ENCODE data around the gene TMEM140.

DNA sequence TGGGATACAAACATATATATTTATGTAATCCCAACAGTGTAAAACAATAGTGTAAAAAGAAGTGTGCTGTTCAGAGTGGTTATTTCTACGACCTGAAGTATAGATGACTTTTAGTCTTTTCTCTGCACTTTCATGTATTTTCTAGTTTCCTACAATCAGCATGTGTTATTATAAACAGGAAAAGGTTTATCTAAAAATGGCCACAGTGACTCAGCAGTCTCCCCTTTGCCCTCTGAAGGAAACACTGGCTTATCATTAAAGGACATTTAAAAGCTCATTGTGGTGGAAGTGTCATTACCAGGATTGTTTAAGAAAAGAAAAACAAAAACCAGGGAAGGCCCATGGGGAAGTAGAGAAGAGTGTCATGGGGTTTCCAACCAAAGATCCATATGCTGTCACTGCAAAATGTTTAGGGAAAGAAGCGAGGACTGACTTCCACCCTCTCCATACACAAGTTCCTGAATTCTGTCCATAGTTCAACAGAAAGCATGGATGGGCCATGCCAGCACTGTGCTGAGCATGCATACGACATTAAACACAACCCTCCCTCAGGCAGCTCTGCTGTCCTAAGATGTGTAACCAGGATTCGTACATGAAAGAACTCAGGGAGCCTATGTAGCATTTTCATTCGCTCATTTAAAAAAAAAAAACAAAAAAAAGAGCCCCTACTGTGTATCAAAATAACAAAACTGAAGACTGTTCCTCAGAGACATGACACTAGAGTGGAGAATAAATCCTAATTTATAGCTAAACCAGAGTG lies 12.4 kb downstream of the TMEM140 start:
- TF ChIP-seq, protein P1, sequence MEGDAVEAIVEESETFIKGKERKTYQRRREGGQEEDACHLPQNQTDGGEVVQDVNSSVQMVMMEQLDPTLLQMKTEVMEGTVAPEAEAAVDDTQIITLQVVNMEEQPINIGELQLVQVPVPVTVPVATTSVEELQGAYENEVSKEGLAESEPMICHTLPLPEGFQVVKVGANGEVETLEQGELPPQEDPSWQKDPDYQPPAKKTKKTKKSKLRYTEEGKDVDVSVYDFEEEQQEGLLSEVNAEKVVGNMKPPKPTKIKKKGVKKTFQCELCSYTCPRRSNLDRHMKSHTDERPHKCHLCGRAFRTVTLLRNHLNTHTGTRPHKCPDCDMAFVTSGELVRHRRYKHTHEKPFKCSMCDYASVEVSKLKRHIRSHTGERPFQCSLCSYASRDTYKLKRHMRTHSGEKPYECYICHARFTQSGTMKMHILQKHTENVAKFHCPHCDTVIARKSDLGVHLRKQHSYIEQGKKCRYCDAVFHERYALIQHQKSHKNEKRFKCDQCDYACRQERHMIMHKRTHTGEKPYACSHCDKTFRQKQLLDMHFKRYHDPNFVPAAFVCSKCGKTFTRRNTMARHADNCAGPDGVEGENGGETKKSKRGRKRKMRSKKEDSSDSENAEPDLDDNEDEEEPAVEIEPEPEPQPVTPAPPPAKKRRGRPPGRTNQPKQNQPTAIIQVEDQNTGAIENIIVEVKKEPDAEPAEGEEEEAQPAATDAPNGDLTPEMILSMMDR (IDR thresholded peaks at IDR 0.05), result no peak
- no peak for TF ChIP-seq POLR2A (IDR thresholded peaks at IDR 0.05)
